ENCODE measurements around the gene CMTM6.
"Not testable (repeated sequence)": the region's sequence is repeated elsewhere in the genome, so short reads cannot be mapped to it uniquely, and the experiment has no call there.

Gene CMTM6

GRCh38 chr3:32499585-32499984 lies 3.1 kb downstream of the CMTM6 start:
- no peak for DNase-seq (ENCODE audit: low spot score)

GRCh38 chr3:32498992-32499391 lies 3.7 kb downstream of the CMTM6 start:
- no peak for DNase-seq (ENCODE audit: low spot score)

- no peak for DNase-seq (ENCODE audit: low spot score)
These were observed 4.4 kb downstream of the CMTM6 start for GRCh38 chr3:32498252-32498651.

GRCh38 chr3:32495609-32496008 lies 7.0 kb downstream of the CMTM6 start:
- DNase-seq (ENCODE audit: low spot score) = no peak

GRCh38 chr3:32495085-32495484 lies 7.6 kb downstream of the CMTM6 start:
- DNase-seq (ENCODE audit: low spot score) = no peak

GRCh38 chr3:32493437-32494414 lies 8.9 kb downstream of the CMTM6 start:
- DNase-seq (ENCODE audit: low spot score) = no peak

GRCh38 chr3:32492684-32493436 lies 9.8 kb downstream of the CMTM6 start:
- DNase-seq (ENCODE audit: low spot score) = no peak

- no peak for DNase-seq (ENCODE audit: low spot score)
These were observed 14.1 kb downstream of the CMTM6 start for GRCh38 chr3:32488474-32489008.

GRCh38 chr3:32487781-32488473 lies 14.7 kb downstream of the CMTM6 start:
- DNase-seq (ENCODE audit: low spot score) = no peak

GRCh38 chr3:32484436-32484835 lies 18.2 kb downstream of the CMTM6 start:
- DNase-seq (ENCODE audit: low spot score) = no peak

- DNase-seq (ENCODE audit: low spot score) = no peak
These were observed 18.9 kb downstream of the CMTM6 start for GRCh38 chr3:32483772-32484171.

- no peak for DNase-seq (ENCODE audit: low spot score)
These were observed 20.0 kb downstream of the CMTM6 start for GRCh38 chr3:32482693-32483092.

- no peak for DNase-seq (ENCODE audit: low spot score)
These were observed 20.6 kb downstream of the CMTM6 start for GRCh38 chr3:32481791-32482631.

GRCh38 chr3:32480604-32481003 lies 22.0 kb downstream of the CMTM6 start:
- DNase-seq (ENCODE audit: low spot score) = no peak

GRCh38 chr3:32474201-32474600 lies 28.5 kb downstream of the CMTM6 start:
- no peak for DNase-seq (ENCODE audit: low spot score)

- not testable (repeated sequence) for DNase-seq (ENCODE audit: low spot score)
These were observed 30.5 kb downstream of the CMTM6 start for GRCh38 chr3:32472151-32472550.

- DNase-seq (ENCODE audit: low spot score) = no peak
These were observed 31.4 kb downstream of the CMTM6 start for GRCh38 chr3:32471246-32471645.

- no peak for DNase-seq (ENCODE audit: low spot score)
These were observed 32.3 kb downstream of the CMTM6 start for GRCh38 chr3:32470362-32470761.

GRCh38 chr3:32469151-32469874 lies 33.3 kb downstream of the CMTM6 start:
- no peak for DNase-seq (ENCODE audit: low spot score)

- peak; percentile 89 for DNase-seq (ENCODE audit: low spot score)
These were observed 35.1 kb downstream of the CMTM6 start for GRCh38 chr3:32467333-32468070.

Measured in HuH-7 (cell line).